Measurements from ENCODE around the gene SH3PXD2A. TPM values are rescaled to one million over a fixed set of nuclear protein-coding genes. Genes with fewer than 3 reads are reported as not detected.

The SH3PXD2A gene
- total RNA-seq, 1 donor from 2014 or later, result 56.2 TPM

- Histone ChIP-seq H3K27ac (peak overlapping the region; percentile 83), H3K9me3 (no peaks in the 10 kb centered on the region), H3K36me3 (peaks cover 0 to 18% of the 10 kb centered on the region in 2 donors), H3K27me3 (no peaks in the 10 kb centered on the region), H3K4me1 (peaks cover 93% of the 10 kb centered on the region), H3K4me3 (no peak overlapping the region)
- TF ChIP-seq CTCF (IDR thresholded peaks at IDR 0.05) (no peak), POLR2AphosphoS5 (IDR thresholded peaks at IDR 0.05; ENCODE audit: insufficient read depth in 1 of 2, low read depth in 1 of 2) (peak in 1 of 2 donors; percentile 25), POLR2A (IDR thresholded peaks at IDR 0.05) (no peak)
- intact Hi-C loops (cut with DNase I), result loop anchor here (5.0 kb wide), 1 partner anchor 58 kb away; no protein-coding TSS in a partner anchor
- DNase-seq (ENCODE audit: extremely low spot score in 2 of 2), result no peak
Observed at GRCh38 chr10:103619424-103620351, 235.7 kb downstream of the SH3PXD2A start.

GRCh38 chr10:103618575-103619423 lies 236.6 kb downstream of the SH3PXD2A start:
- no peak for DNase-seq (ENCODE audit: extremely low spot score in 2 of 2)
- no peak for TF ChIP-seq POLR2A (IDR thresholded peaks at IDR 0.05)
- TF ChIP-seq POLR2AphosphoS5 (IDR thresholded peaks at IDR 0.05; ENCODE audit: insufficient read depth in 1 of 2, low read depth in 1 of 2), result peak in 1 of 2 donors; percentile 66
- H3K27ac ChIP-seq, result peak overlapping the region; percentile 83
- peaks cover 97% of the 10 kb centered on the region for H3K4me1 ChIP-seq
- H3K36me3 ChIP-seq, result peaks cover 0 to 18% of the 10 kb centered on the region in 2 donors
- intact Hi-C loops (cut with DNase I), result loop anchor here (5.0 kb wide), 1 partner anchor 59 kb away; no protein-coding TSS in a partner anchor
- no peaks in the 10 kb centered on the region for H3K27me3 ChIP-seq
- no peak overlapping the region for H3K4me3 ChIP-seq
- no peaks in the 10 kb centered on the region for H3K9me3 ChIP-seq

- no peak for TF ChIP-seq POLR2AphosphoS5 (IDR thresholded peaks at IDR 0.05; ENCODE audit: insufficient read depth in 1 of 2, low read depth in 1 of 2)
- no peak for TF ChIP-seq CTCF (IDR thresholded peaks at IDR 0.05)
- TF ChIP-seq POLR2A (IDR thresholded peaks at IDR 0.05), result no peak
- no peak overlapping the region for H3K4me3 ChIP-seq
- intact Hi-C loops (cut with DNase I), result loop anchor here (1.0 to 5.0 kb wide), 2 partner anchors 45 to 60 kb away; no protein-coding TSS in a partner anchor
- DNase-seq (ENCODE audit: extremely low spot score in 2 of 2), result no peak
- peak overlapping the region; percentile 83 for H3K27ac ChIP-seq
- peaks cover 94% of the 10 kb centered on the region for H3K4me1 ChIP-seq
- no peaks in the 10 kb centered on the region for H3K27me3 ChIP-seq
- peaks cover 0 to 28% of the 10 kb centered on the region in 2 donors for H3K36me3 ChIP-seq
- no peaks in the 10 kb centered on the region for H3K9me3 ChIP-seq
Observed at GRCh38 chr10:103617602-103618385, 237.6 kb downstream of the SH3PXD2A start.

- Histone ChIP-seq H3K4me3 (no peak overlapping the region), H3K4me1 (peaks cover 90% of the 10 kb centered on the region), H3K27me3 (no peaks in the 10 kb centered on the region), H3K36me3 (peaks cover 0 to 36% of the 10 kb centered on the region in 2 donors), H3K27ac (peak overlapping the region; percentile 83), H3K9me3 (no peaks in the 10 kb centered on the region)
- no peak for TF ChIP-seq POLR2A (IDR thresholded peaks at IDR 0.05)
- TF ChIP-seq POLR2AphosphoS5 (IDR thresholded peaks at IDR 0.05; ENCODE audit: insufficient read depth in 1 of 2, low read depth in 1 of 2), result peak; percentile 18 to 92
- TF ChIP-seq CTCF (IDR thresholded peaks at IDR 0.05), result no peak
- DNase-seq (ENCODE audit: extremely low spot score in 2 of 2), result peak in 1 of 2 donors; percentile 97
- intact Hi-C loops (cut with DNase I), result loop anchor here (1.0 to 5.0 kb wide), 2 partner anchors 45 to 60 kb away; no protein-coding TSS in a partner anchor
Observed at GRCh38 chr10:103616705-103617601, 238.4 kb downstream of the SH3PXD2A start.
